ENCODE measurements around the gene TAF6.

- TF ChIP-seq RBM15 (IDR thresholded peaks at IDR 0.05; ENCODE audit: insufficient read depth, low read length) (no peak), ZBTB8A (IDR thresholded peaks at IDR 0.05; ENCODE audit: partially characterized antibody) (no peak), PCBP2 (IDR thresholded peaks at IDR 0.05; ENCODE audit: low read depth, low read length, poor library complexity, severe bottlenecking) (no peak), SIN3A (IDR thresholded peaks at IDR 0.05; ENCODE audit: borderline replicate concordance in 2 of 2, control insufficient read depth in 1 of 2, low read depth in 2 of 2, low read length in 2 of 2) (peak in 1 of 2 experiments; percentile 27; a peak in 2 of 4 replicates), REST (IDR thresholded peaks at IDR 0.05; ENCODE audit: borderline replicate concordance) (no peak), REST (CRISPR knock-in tag; IDR thresholded peaks at IDR 0.05; ENCODE audit: low read depth) (no peak), ZNF551 (CRISPR knock-in tag; IDR thresholded peaks at IDR 0.05) (no peak), CTCF (IDR thresholded peaks at IDR 0.05 in 2 of 3, conservative IDR thresholded peaks at IDR 0.05 in 1 of 3; ENCODE audit: insufficient read depth in 2 of 3, low read depth in 1 of 3, low read length in 3 of 3) (no peak)
Observed at GRCh38 chr7:100126239-100126930, 7.2 kb upstream of the TAF6 start.

Measured in K562 (cell line).